Measurements from ENCODE around the gene ADARB2.

ADARB2 gene

GRCh38 chr10:1632596-1632995 is 104.7 kb downstream of the ADARB2 start:
- ChIA-PET POLR2A (no interaction called here), CTCF (interaction anchor here (1.0 kb wide), 1 partner anchor 8 kb away, joined by 3 read pairs; no protein-coding TSS in a partner anchor)
- no peak for DNase-seq (ENCODE audit: extremely low spot score)
- TF ChIP-seq CTCF (IDR thresholded peaks at IDR 0.05; ENCODE audit: control extremely low read depth, extremely low read depth, low read depth, missing control alignments): no peak

DNA sequence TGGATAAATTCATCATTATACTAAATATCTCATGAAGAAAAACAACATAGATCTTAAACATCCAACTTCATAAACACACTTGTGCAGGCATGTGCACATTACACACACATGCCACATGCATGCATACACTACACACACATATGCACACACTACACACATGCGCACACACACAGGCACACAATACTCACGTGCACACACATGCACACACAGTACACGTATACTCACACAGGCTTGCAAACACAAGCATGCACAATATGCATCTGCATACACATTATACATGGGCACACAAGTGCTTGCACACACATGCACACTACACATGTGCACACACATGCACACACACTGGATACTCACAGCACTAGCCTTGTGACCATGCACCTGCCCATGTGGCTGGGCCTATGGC is 105.2 kb downstream of the ADARB2 start:
- TF ChIP-seq CTCF (IDR thresholded peaks at IDR 0.05; ENCODE audit: control extremely low read depth, extremely low read depth, low read depth, missing control alignments): no peak
- no peak for DNase-seq (ENCODE audit: extremely low spot score)
- CTCF ChIA-PET: interaction anchor here (1.0 kb wide), 1 partner anchor 9 kb away, joined by 3 read pairs; no protein-coding TSS in a partner anchor
- POLR2A ChIA-PET: no interaction called here

GRCh38 chr10:1631282-1631681 is 106.0 kb downstream of the ADARB2 start:
- POLR2A ChIA-PET: no interaction called here
- TF ChIP-seq CTCF (IDR thresholded peaks at IDR 0.05; ENCODE audit: control extremely low read depth, extremely low read depth, low read depth, missing control alignments): no peak
- DNase-seq (ENCODE audit: extremely low spot score): no peak
- CTCF ChIA-PET: interaction anchor here (1.0 kb wide), 1 partner anchor 9 kb away, joined by 3 read pairs; no protein-coding TSS in a partner anchor

DNA sequence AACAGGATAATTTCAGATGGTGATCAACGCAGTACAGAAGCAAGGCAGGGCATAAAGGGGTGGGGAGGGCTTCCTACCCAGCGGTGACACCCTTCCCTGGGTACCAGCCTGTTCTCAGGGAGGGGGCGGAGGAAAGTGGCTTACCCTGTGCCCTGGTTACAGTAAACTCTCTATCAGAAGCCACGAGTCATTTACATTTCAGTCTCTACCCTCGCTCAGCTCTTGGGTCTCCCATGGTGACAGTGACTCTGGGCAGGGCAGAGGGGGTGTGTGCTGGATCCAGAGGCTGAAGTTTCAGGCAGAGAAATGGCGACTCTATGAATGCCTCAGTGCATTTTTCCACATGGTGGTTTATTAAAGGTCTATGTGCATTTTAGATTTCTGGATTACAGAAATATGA is 107.0 kb downstream of the ADARB2 start:
- ChIA-PET CTCF (no interaction called here), POLR2A (no interaction called here)
- no peak for TF ChIP-seq CTCF (IDR thresholded peaks at IDR 0.05; ENCODE audit: control extremely low read depth, extremely low read depth, low read depth, missing control alignments)
- DNase-seq (ENCODE audit: extremely low spot score): no peak

DNA sequence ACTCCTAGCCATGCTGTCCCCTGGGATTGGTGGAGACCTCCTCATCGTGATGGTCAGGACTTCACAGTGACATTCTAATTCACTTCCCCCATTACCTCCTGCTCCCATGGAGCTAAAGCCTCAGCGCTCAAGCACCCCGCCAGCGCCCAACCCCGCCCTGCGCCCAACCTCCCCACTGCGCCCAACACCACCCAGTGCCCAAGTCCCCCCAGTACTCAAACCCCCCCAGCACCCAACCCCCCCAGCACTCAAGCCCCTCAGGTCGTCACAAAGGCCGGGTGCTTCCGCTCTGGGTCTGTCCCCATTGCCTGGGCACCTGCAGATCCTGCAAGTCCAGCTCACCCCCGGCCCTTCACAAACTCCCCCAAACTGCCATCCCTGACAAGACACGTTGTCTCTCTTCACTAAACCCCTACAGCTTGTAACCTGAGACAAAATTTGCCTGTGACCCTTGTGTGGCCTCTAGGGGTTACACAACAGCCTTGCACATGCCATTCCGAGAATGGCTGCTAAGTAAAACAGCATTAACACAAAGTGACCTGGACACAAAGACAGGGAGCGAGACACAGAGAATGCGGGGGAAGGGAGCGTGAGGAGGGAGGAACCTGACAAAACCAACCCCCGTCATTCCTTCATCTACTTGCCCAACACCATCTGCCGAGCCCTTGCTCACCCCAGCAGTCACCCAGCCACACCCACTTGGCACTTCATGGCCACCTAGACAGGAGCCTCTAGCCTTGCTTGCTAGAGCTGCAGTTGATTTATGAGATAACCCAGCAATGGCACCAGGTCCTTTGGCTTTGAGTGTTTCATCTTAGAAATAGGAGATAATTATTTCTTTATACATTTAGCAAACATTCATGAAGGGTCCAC is 107.8 kb downstream of the ADARB2 start:
- DNase-seq (ENCODE audit: extremely low spot score): no peak
- POLR2A ChIA-PET: no interaction called here
- CTCF ChIA-PET: interaction anchor here (1.2 kb wide), 1 partner anchor 12 kb away, joined by 3 read pairs; no protein-coding TSS in a partner anchor
- no peak for TF ChIP-seq CTCF (IDR thresholded peaks at IDR 0.05; ENCODE audit: control extremely low read depth, extremely low read depth, low read depth, missing control alignments)

GRCh38 chr10:1628757-1629156 is 108.6 kb downstream of the ADARB2 start:
- TF ChIP-seq CTCF (IDR thresholded peaks at IDR 0.05; ENCODE audit: control extremely low read depth, extremely low read depth, low read depth, missing control alignments): no peak
- no peak for DNase-seq (ENCODE audit: extremely low spot score)
- ChIA-PET CTCF (interaction anchor here (1.2 kb wide), 1 partner anchor 12 kb away, joined by 3 read pairs; no protein-coding TSS in a partner anchor), POLR2A (no interaction called here)

All from GM10248 (cell line).